H9 (cell line): ENCODE measurements around the gene ACTN1. TPM values are rescaled to one million over a fixed set of nuclear protein-coding genes. Genes with fewer than 3 reads are reported as not detected.

Source experiments
- DNase-seq: peaks from one replicate; pipeline ENCODE4 v3.0.0-alpha.2; 2017
- H2AFZ ChIP-seq: one replicate; pipeline ENCODE4 v1.6.1; 2013; ENCODE audit warnings: mild to moderate bottlenecking, low read length, control low read depth, moderate library complexity
- H2AK5ac ChIP-seq: 2 replicates; pipeline ENCODE4 v1.6.1; 2013; ENCODE audit warnings: low read length, control low read depth, mixed read lengths; ENCODE audit not compliant: insufficient read length
- H2BK120ac ChIP-seq: one replicate; pipeline ENCODE4 v1.6.1; 2013; ENCODE audit warnings: low read depth, mild to moderate bottlenecking, low read length, control low read depth, inconsistent platforms; ENCODE audit not compliant: poor library complexity, severe bottlenecking
- H2BK12ac ChIP-seq: 2 replicates; pipeline ENCODE4 v1.6.1; 2013; ENCODE audit warnings: low read length, control low read depth, mixed read lengths, low read depth; ENCODE audit not compliant: insufficient read length
- H2BK15ac ChIP-seq: 2 replicates; pipeline ENCODE4 v1.6.1; 2013; ENCODE audit warnings: low read depth, low read length, control low read depth
- H2BK20ac ChIP-seq: one replicate; pipeline ENCODE4 v1.6.1; 2013; ENCODE audit warnings: low read depth, mild to moderate bottlenecking, low read length, control low read depth, inconsistent platforms; ENCODE audit not compliant: poor library complexity, severe bottlenecking
- H2BK5ac ChIP-seq: 2 replicates; pipeline ENCODE4 v1.6.1; 2013; ENCODE audit warnings: low read length, control low read depth, mixed read lengths; ENCODE audit not compliant: insufficient read length
- H3K14ac ChIP-seq: 2 replicates; pipeline ENCODE4 v1.6.1; 2013; ENCODE audit warnings: low read length, control low read depth; ENCODE audit not compliant: insufficient read depth
- H3K18ac ChIP-seq: 2 replicates; pipeline ENCODE4 v1.6.1; 2013; ENCODE audit warnings: low read depth, mild to moderate bottlenecking, mixed read lengths, low read length, control low read depth; ENCODE audit not compliant: insufficient read length
- H3K23ac ChIP-seq: 2 replicates; pipeline ENCODE4 v1.6.1; 2013; ENCODE audit warnings: low read length, control low read depth, mixed read lengths, low read depth; ENCODE audit not compliant: insufficient read length
- H3K23me2 ChIP-seq: 2 replicates; pipeline ENCODE4 v1.6.1; 2013; ENCODE audit warnings: low read depth, mild to moderate bottlenecking, mixed read lengths, low read length, control low read depth; ENCODE audit not compliant: insufficient read length, poor library complexity, severe bottlenecking
- H3K27ac ChIP-seq: 2 replicates; pipeline ENCODE4 v1.5.1; 2013; ENCODE audit warnings: low read length, control low read depth, mixed read lengths, low read depth; ENCODE audit not compliant: insufficient read length
- H3K27me3 ChIP-seq: 2 replicates; pipeline ENCODE4 v1.6.1; 2013; ENCODE audit warnings: low read length, control low read depth, inconsistent platforms; ENCODE audit not compliant: insufficient read depth
- H3K4ac ChIP-seq: 2 replicates; pipeline ENCODE4 v1.6.1; 2013; ENCODE audit warnings: low read depth, mild to moderate bottlenecking, control low read depth, inconsistent platforms, low read length, moderate library complexity
- H3K4me1 ChIP-seq: 2 replicates; pipeline ENCODE4 v1.6.1; 2013; ENCODE audit warnings: low read length, control low read depth, inconsistent platforms; ENCODE audit not compliant: insufficient read depth
- H3K4me2 ChIP-seq: 2 replicates; pipeline ENCODE4 v1.6.1; 2013; ENCODE audit warnings: low read length, control low read depth, mixed read lengths; ENCODE audit not compliant: insufficient read length, insufficient read depth
- H3K56ac ChIP-seq: 2 replicates; pipeline ENCODE4 v1.6.1; 2013; ENCODE audit warnings: low read depth, mild to moderate bottlenecking, mixed read lengths, low read length, control low read depth; ENCODE audit not compliant: insufficient read length
- H3K79me1 ChIP-seq: 2 replicates; pipeline ENCODE4 v1.6.1; 2013; ENCODE audit warnings: low read depth, mild to moderate bottlenecking, moderate library complexity, low read length, control low read depth, inconsistent platforms; ENCODE audit not compliant: insufficient read depth, poor library complexity, severe bottlenecking
- H3K79me2 ChIP-seq: 2 replicates; pipeline ENCODE4 v1.6.1; 2013; ENCODE audit warnings: low read length, control low read depth, inconsistent platforms; ENCODE audit not compliant: insufficient read depth
- H3K9ac ChIP-seq: 2 replicates; pipeline ENCODE4 v1.6.1; 2013; ENCODE audit warnings: low read length, control low read depth, mixed read lengths; ENCODE audit not compliant: insufficient read length; ENCODE audit errors: extremely low read depth
- H3K9me3 ChIP-seq: one replicate; pipeline ENCODE4 v1.6.1; 2013; ENCODE audit warnings: low read depth, low read length, inconsistent platforms; ENCODE audit not compliant: control insufficient read depth
- H3T11ph ChIP-seq: one replicate; pipeline ENCODE4 v1.6.1; 2013; ENCODE audit warnings: mild to moderate bottlenecking, low read length, control low read depth, inconsistent platforms
- H4K20me1 ChIP-seq: one replicate; pipeline ENCODE4 v1.6.1; 2013; ENCODE audit not compliant: control insufficient read depth, insufficient read length, insufficient read depth
- H4K5ac ChIP-seq: 2 replicates; pipeline ENCODE4 v1.6.1; 2013; ENCODE audit warnings: low read depth, mild to moderate bottlenecking, mixed read lengths, low read length, control low read depth; ENCODE audit not compliant: insufficient read length
- H4K8ac ChIP-seq: replicated peaks from 2 replicates; pipeline ENCODE4 v1.6.1; 2013; ENCODE audit warnings: low read length, control low read depth, mixed read lengths, low read depth; ENCODE audit not compliant: insufficient read length
- H4K91ac ChIP-seq: 2 replicates; pipeline ENCODE4 v1.6.1; 2013; ENCODE audit warnings: low read depth, mild to moderate bottlenecking, moderate library complexity, mixed read lengths, low read length, control low read depth; ENCODE audit not compliant: insufficient read length
- H3K27ac Mint-ChIP-seq, 3 experiments: 2 replicates in 2 of 3; 3 replicates in 1 of 3; pipeline ENCODE4 v1.8.0; 2020 to 2021; ENCODE audit warnings: mixed read lengths in 3 of 3, mild to moderate bottlenecking in 1 of 3, moderate library complexity in 1 of 3
- H3K27me3 Mint-ChIP-seq: 2 replicates; pipeline ENCODE4 v1.8.0; 2021; ENCODE audit warnings: low read depth, mild to moderate bottlenecking, moderate library complexity, mixed read lengths
- H3K36me3 Mint-ChIP-seq, 3 experiments: 2 replicates in 2 of 3; 3 replicates in 1 of 3; pipeline ENCODE4 v1.8.0; 2020 to 2021; ENCODE audit warnings: low read depth in 3 of 3, mixed read lengths in 3 of 3; ENCODE audit not compliant: insufficient read depth in 1 of 3
- H3K4me1 Mint-ChIP-seq, 2 experiments: 2 replicates each; pipeline ENCODE4 v1.8.0; 2020; ENCODE audit warnings: mixed read lengths in 2 of 2
- H3K4me3 Mint-ChIP-seq, 2 experiments: 2 replicates in 1 of 2; 3 replicates in 1 of 2; pipeline ENCODE4 v1.8.0; 2020 to 2021; ENCODE audit warnings: mild to moderate bottlenecking in 2 of 2, mixed read lengths in 2 of 2, moderate library complexity in 1 of 2
- H3K9me3 Mint-ChIP-seq, 2 experiments: 2 replicates in 1 of 2; 3 replicates in 1 of 2; pipeline ENCODE4 v1.8.0; 2020; ENCODE audit warnings: mild to moderate bottlenecking in 2 of 2, mixed read lengths in 2 of 2, moderate library complexity in 1 of 2
- CTCF ChIP-seq: fragments of 200-600 bp; sonication (generic); conservative IDR thresholded peaks from 3 replicates; pipeline ENCODE4 v1.8.0; 2021; ENCODE audit warnings: antibody characterized with exemption, mild to moderate bottlenecking
- WGBS: extraction: QIAGEN DNeasy Blood & Tissue Kit; methylation state at CpG from one replicate; pipeline ENCODE4 v1.1.7; 2013; ENCODE audit warnings: missing lambda C conversion rate, low lambda C conversion rate, mixed read lengths; ENCODE audit not compliant: insufficient read length; ENCODE audit errors: extremely low coverage; 5-methylcytosine and 5-hydroxymethylcytosine counted together
- total RNA-seq: library from RNA; stranded (reverse); gene quantifications from 2 replicates; pipeline ENCODE4 v1.2.1, GENCODE V29; 2021

ACTN1 gene
- total RNA-seq, 1 experiment from 2014 or later: 219 TPM

- Mint-ChIP-seq H3K36me3 (peaks cover 2 to 11% (median 7%) of the 10 kb centered on the region in 3 experiments; a peak in 4 of 7 replicates), H3K4me1 (peaks cover 2 to 5% of the 10 kb centered on the region in 2 experiments; a peak in 3 of 4 replicates), H3K27me3 (peaks cover 2% of the 10 kb centered on the region; the same call in 1 of the 2 replicates), H3K4me3 (no peak overlapping the region), H3K27ac (no peak overlapping the region), H3K9me3 (peaks cover 9 to 11% of the 10 kb centered on the region in 2 experiments)
- Histone ChIP-seq H3K23ac (no peak overlapping the region), H3K9ac (no peak overlapping the region), H4K8ac (no peak overlapping the region), H4K91ac (no peak overlapping the region), H2BK120ac (no peak overlapping the region), H2AK5ac (no peak overlapping the region), H2BK12ac (no peak overlapping the region), H3K4ac (no peak overlapping the region), H3K56ac (no peak overlapping the region), H3K9me3 (no peaks in the 10 kb centered on the region), H3K27ac (no peak overlapping the region), H3K4me1 (no peaks in the 10 kb centered on the region), H3T11ph (no peak overlapping the region), H3K79me2 (no peaks in the 10 kb centered on the region), H4K20me1 (no peaks in the 10 kb centered on the region), H3K18ac (no peak overlapping the region), H3K4me2 (no peak overlapping the region), H2BK5ac (no peak overlapping the region), H3K23me2 (no peaks in the 10 kb centered on the region), H3K14ac (no peak overlapping the region), H4K5ac (no peak overlapping the region), H3K27me3 (no peaks in the 10 kb centered on the region), H2BK15ac (no peak overlapping the region), H2AFZ (no peak overlapping the region), H2BK20ac (no peak overlapping the region), H3K79me1 (no peaks in the 10 kb centered on the region)
- no peak for TF ChIP-seq CTCF
- DNase-seq: no peak
- no CpG with 5 or more reads among the region's 2 CpGs for WGBS
Observed at GRCh38 chr14:68865542-68865941, 113.6 kb downstream of the ACTN1 start.
